HCT116 (cell line): Measurements from ENCODE around the gene ABCA6. TPM values are rescaled to one million over a fixed set of nuclear protein-coding genes. Genes with fewer than 3 reads are reported as not detected.

Experiments
- ATAC-seq: fragments of 200-7000 bp; cut with Tn5 transposase; 2 replicates; pipeline ENCODE4 v1.9.1; 2020; ENCODE audit warnings: mild to moderate bottlenecking, moderate library complexity
- BruUV-seq: library from RNA; stranded (reverse); fragments of 400-500 nt; replicated peaks from 2 replicates; lab custom pipeline; 2021; lab: Mats Ljungman, UMichigan
- CTCF ChIA-PET: fragments of 300-600 bp; sonication (Branson Sonifier 250); formaldehyde crosslinking; loops from one replicate; lab custom pipeline; 2021; ENCODE audit warnings: antibody characterized with exemption; lab: Charles Lee
- POLR2A ChIA-PET: fragments of 300-600, 350-600 bp; sonication (Branson Sonifier 250); formaldehyde crosslinking; loops from one replicate; lab custom pipeline; 2021; ENCODE audit warnings: antibody characterized with exemption; lab: Charles Lee
- RAD21 ChIA-PET, 2 experiments: fragments of 300-600 bp; sonication (Branson Sonifier 250); formaldehyde crosslinking; loops; one replicate each; lab custom pipeline; 2023; ENCODE audit warnings: low total read pairs in 2 of 2; ENCODE audit not compliant: uncharacterized antibody in 2 of 2, unreplicated experiment in 2 of 2, low non-redundant PET in 1 of 2; lab: Charles Lee
- DNase-seq: peaks from one replicate; pipeline ENCODE4 v3.0.0-alpha.2; 2010; ENCODE audit warnings: low read depth, low spot score
- H2AFZ ChIP-seq: fragments of 200-600 bp; shearing (Covaris generic), sonication (generic); 2 replicates; pipeline ENCODE4 v1.6.1; 2017; ENCODE audit warnings: low read depth, mixed run types, mixed read lengths, antibody characterized with exemption, low read length; ENCODE audit not compliant: poor library complexity, severe bottlenecking
- H3K27ac ChIP-seq: 2 replicates; pipeline ENCODE4 v1.5.1; 2012; ENCODE audit warnings: low read depth, low read length
- H3K27me3 ChIP-seq: fragments of 200-600 bp; sonication (generic); 2 replicates; pipeline ENCODE4 v1.6.1; 2016; ENCODE audit warnings: mixed run types, low read length, mixed read lengths; ENCODE audit not compliant: insufficient read depth
- H3K36me3 ChIP-seq, 2 experiments: fragments of 200-500 bp in 1 of 2; fragments of 200-600 bp in 1 of 2; sonication (Bioruptor generic) in 1 of 2; sonication (generic) in 1 of 2; 2 replicates each; pipeline versions ENCODE4 v1.5.1 to v1.6.1; 2014 to 2016; ENCODE audit warnings: low read length in 2 of 2, inconsistent platforms in 1 of 2, mixed read lengths in 1 of 2, mixed run types in 1 of 2; ENCODE audit not compliant: insufficient read depth in 2 of 2, control insufficient read depth in 1 of 2
- H3K4me1 ChIP-seq, 2 experiments: fragments of 200-600 bp in 1 of 2; sonication (generic) in 1 of 2; 2 replicates each; pipeline versions ENCODE4 v1.5.1 to v1.6.1; 2012 to 2017; ENCODE audit warnings: low read length in 2 of 2, inconsistent platforms in 1 of 2, mild to moderate bottlenecking in 1 of 2, mixed read lengths in 1 of 2, mixed run types in 1 of 2, moderate library complexity in 1 of 2; ENCODE audit not compliant: insufficient read depth in 2 of 2, control insufficient read depth in 1 of 2
- H3K4me2 ChIP-seq: fragments of 200-600 bp; sonication (generic); 2 replicates; pipeline ENCODE4 v1.6.1; 2017; ENCODE audit warnings: mixed run types, low read length, mixed read lengths
- H3K4me3 ChIP-seq, 2 experiments: fragments of 200-600 bp in 1 of 2; sonication (generic) in 1 of 2; replicated peaks in 1 of 2; 2 replicates each; pipeline ENCODE4 v1.5.1; 2011 to 2016; ENCODE audit warnings: low read length in 2 of 2, control low read depth in 1 of 2, low read depth in 1 of 2, mild to moderate bottlenecking in 1 of 2, mixed read lengths in 1 of 2, mixed run types in 1 of 2
- H3K79me2 ChIP-seq: fragments of 200-600 bp; sonication (generic); 2 replicates; pipeline ENCODE4 v1.6.1; 2017; ENCODE audit warnings: mild to moderate bottlenecking, mixed run types, low read length, moderate library complexity, mixed read lengths; ENCODE audit not compliant: insufficient read depth
- H3K9ac ChIP-seq: fragments of 200-600 bp; sonication (generic); 2 replicates; pipeline ENCODE4 v1.6.1; 2016; ENCODE audit warnings: low read length, mixed read lengths
- H3K9me2 ChIP-seq: fragments of 200-600 bp; sonication (generic), shearing (Covaris generic); 2 replicates; pipeline ENCODE4 v1.6.1; 2017; ENCODE audit warnings: mixed run types, mild to moderate bottlenecking, moderate library complexity; ENCODE audit not compliant: insufficient read depth
- H3K9me3 ChIP-seq, 2 experiments: fragments of 200-500 bp in 1 of 2; fragments of 200-600 bp in 1 of 2; sonication (Bioruptor generic) in 1 of 2; sonication (generic) in 1 of 2; 2 replicates each; pipeline ENCODE4 v1.6.1; 2014 to 2017; ENCODE audit warnings: low read length in 2 of 2, mixed read lengths in 2 of 2, inconsistent platforms in 1 of 2, low read depth in 1 of 2, mild to moderate bottlenecking in 1 of 2, mixed run types in 1 of 2, moderate library complexity in 1 of 2; ENCODE audit not compliant: control insufficient read depth in 1 of 2, insufficient read depth in 1 of 2
- H4K20me1 ChIP-seq: fragments of 200-600 bp; sonication (generic), shearing (Covaris generic); 2 replicates; pipeline ENCODE4 v1.6.1; 2017; ENCODE audit warnings: mixed run types, mild to moderate bottlenecking, moderate library complexity; ENCODE audit not compliant: insufficient read depth
- CBX3 ChIP-seq: IDR thresholded peaks from 2 replicates; pipeline ENCODE4 v1.6.1; 2012; ENCODE audit warnings: low read depth
- JUND ChIP-seq: IDR thresholded peaks from 2 replicates; pipeline ENCODE4 v1.6.1; 2012
- POLR2AphosphoS5 ChIP-seq: IDR thresholded peaks from 2 replicates; pipeline ENCODE4 v1.6.1; 2011; ENCODE audit warnings: mild to moderate bottlenecking, low read depth, low read length, moderate library complexity
- RAD21 ChIP-seq: IDR thresholded peaks from 2 replicates; pipeline ENCODE4 v1.6.1; 2012; ENCODE audit warnings: low read depth, mild to moderate bottlenecking
- SRF ChIP-seq: IDR thresholded peaks from 2 replicates; pipeline ENCODE4 v1.6.1; 2012; ENCODE audit warnings: low read depth
- TCF7L2 ChIP-seq: IDR thresholded peaks from 2 replicates; pipeline ENCODE4 v1.7.0; 2011; ENCODE audit warnings: borderline replicate concordance, inconsistent platforms; ENCODE audit not compliant: insufficient read depth, insufficient read length; ENCODE audit errors: extremely low read depth
- ZFX ChIP-seq: fragments of 450-650 bp; IDR thresholded peaks from 2 replicates; pipeline ENCODE4 v1.6.1; 2017
- intact Hi-C: fragments of 100-400 bp; cut with micrococcal nuclease; formaldehyde crosslinking; loops from 2 replicates; pipeline ENCODE4 v1.10.0; 2022
- total RNA-seq: library from RNA; stranded (reverse); gene quantifications from one replicate; pipeline ENCODE4 v1.2.1, GENCODE V29; 2021; ENCODE audit not compliant: unreplicated experiment
- TF ChIP-seq, protein P1 (sequence below), 3 experiments: fragments of 200-600 bp in 1 of 3; sonication (generic) in 1 of 3; IDR thresholded peaks in 2 of 3; conservative IDR thresholded peaks in 1 of 3; 2 replicates each; pipeline ENCODE4 v1.5.1; 2012 to 2017; ENCODE audit warnings: low read depth in 2 of 3, low read length in 2 of 3, antibody characterized with exemption in 1 of 3, borderline replicate concordance in 1 of 3, control low read depth in 1 of 3, mild to moderate bottlenecking in 1 of 3, mixed read lengths in 1 of 3, mixed run types in 1 of 3, moderate library complexity in 1 of 3; ENCODE audit not compliant: insufficient read depth in 1 of 3

The ABCA6 gene
- total RNA-seq, 1 experiment from 2014 or later = 0.44 TPM

DNA sequence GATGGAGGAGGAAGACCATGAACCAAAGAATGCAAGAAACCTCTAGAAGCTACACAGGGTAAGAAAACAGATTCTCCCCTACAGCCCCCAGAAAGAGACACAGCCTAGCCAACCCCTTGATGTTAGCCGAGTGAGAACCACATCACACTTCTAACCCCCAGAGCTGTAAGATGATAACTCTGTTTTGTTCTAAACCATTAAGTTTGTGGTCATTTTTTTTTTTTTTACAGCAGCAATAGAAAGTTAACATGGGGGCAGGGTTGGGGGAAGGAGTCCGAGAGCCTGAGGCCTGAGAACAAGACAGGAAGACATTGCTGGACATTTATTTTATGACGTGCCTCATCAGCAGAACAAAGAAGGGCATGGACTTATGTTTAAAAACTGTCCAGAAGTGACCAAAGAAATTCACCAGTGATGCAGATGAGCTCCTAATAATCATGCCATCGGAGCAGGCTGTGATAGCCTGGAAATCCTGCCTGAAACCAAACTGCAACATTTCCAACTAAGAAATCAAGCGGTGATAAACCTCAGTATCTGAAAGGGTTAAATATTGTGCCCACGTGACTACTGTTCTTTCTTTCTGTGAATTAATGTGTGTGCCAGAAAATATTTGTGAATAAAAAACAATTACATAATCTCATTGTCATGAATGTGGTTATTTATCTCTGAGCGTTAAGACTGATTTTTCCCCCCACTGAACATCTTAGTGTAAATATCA is 82.1 kb downstream of the ABCA6 start:
- H2AFZ ChIP-seq = no peak overlapping the region
- H3K4me2 ChIP-seq = no peak overlapping the region
- H3K9me3 ChIP-seq = no peaks in the 10 kb centered on the region
- CTCF ChIA-PET = interaction anchor here (1.7 to 2.6 kb wide), 3 partner anchors 8 to 176 kb away, joined by 5 to 9 read pairs (median 7); no protein-coding TSS in a partner anchor
- H3K36me3 ChIP-seq = no peaks in the 10 kb centered on the region
- H3K4me3 ChIP-seq = no peak overlapping the region
- no peaks in the 10 kb centered on the region for H3K4me1 ChIP-seq
- no peaks in the 10 kb centered on the region for H4K20me1 ChIP-seq
- RAD21 ChIA-PET = no interaction called here
- no peaks in the 10 kb centered on the region for H3K79me2 ChIP-seq
- no peaks in the 10 kb centered on the region for H3K27me3 ChIP-seq
- H3K9me2 ChIP-seq = no peaks in the 10 kb centered on the region
- no peak for ATAC-seq
- no peak overlapping the region for H3K27ac ChIP-seq
- H3K9ac ChIP-seq = no peak overlapping the region
- POLR2A ChIA-PET = no interaction called here
- intact Hi-C loops = no loop called here
- no peak for DNase-seq
- no TSS peak for BruUV-seq
- no peak for TF ChIP-seq TCF7L2
- TF ChIP-seq POLR2AphosphoS5 = no peak
- no peak for TF ChIP-seq ZFX

DNA sequence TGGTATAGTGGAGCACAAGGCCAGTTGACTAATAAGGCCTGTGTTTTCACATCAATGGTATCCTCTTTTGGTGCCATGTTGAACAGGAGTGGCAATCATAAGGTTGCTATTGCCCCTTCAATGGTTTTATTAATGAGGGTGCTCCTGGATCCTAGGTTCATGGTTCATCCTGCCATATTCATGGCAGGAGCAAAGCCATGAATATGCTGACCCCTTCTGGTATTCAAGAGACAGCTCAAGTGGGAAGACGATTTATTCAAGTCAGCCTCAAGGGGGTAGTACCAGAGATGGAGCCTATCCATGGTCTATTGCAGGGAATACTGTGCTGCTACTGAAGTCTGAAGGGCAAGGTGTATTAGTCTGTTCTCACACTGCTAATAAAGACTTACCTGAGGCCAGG is 83.5 kb downstream of the ABCA6 start:
- no peaks in the 10 kb centered on the region for H3K79me2 ChIP-seq
- ChIA-PET POLR2A (no interaction called here), CTCF (interaction anchor here (1.0 to 2.6 kb wide), 7 partner anchors 8 to 287 kb away, joined by 3 to 9 read pairs (median 5); no protein-coding TSS in a partner anchor), RAD21 (interaction anchor here in 1 of 2 experiments (0.9 kb wide), 1 partner anchor 287 kb away, joined by 3 read pairs; no protein-coding TSS in a partner anchor)
- H3K4me3 ChIP-seq = no peak overlapping the region
- no peak overlapping the region for H3K4me2 ChIP-seq
- H3K9me3 ChIP-seq = no peaks in the 10 kb centered on the region
- H2AFZ ChIP-seq = no peak overlapping the region
- H3K9me2 ChIP-seq = no peaks in the 10 kb centered on the region
- no peaks in the 10 kb centered on the region for H3K4me1 ChIP-seq
- H3K27me3 ChIP-seq = no peaks in the 10 kb centered on the region
- H3K27ac ChIP-seq = no peak overlapping the region
- TF ChIP-seq JUND (no peak), CBX3 (peak; percentile 59), RAD21 (peak; percentile 71), ZFX (no peak), SRF (no peak)
- TF ChIP-seq, protein P1, sequence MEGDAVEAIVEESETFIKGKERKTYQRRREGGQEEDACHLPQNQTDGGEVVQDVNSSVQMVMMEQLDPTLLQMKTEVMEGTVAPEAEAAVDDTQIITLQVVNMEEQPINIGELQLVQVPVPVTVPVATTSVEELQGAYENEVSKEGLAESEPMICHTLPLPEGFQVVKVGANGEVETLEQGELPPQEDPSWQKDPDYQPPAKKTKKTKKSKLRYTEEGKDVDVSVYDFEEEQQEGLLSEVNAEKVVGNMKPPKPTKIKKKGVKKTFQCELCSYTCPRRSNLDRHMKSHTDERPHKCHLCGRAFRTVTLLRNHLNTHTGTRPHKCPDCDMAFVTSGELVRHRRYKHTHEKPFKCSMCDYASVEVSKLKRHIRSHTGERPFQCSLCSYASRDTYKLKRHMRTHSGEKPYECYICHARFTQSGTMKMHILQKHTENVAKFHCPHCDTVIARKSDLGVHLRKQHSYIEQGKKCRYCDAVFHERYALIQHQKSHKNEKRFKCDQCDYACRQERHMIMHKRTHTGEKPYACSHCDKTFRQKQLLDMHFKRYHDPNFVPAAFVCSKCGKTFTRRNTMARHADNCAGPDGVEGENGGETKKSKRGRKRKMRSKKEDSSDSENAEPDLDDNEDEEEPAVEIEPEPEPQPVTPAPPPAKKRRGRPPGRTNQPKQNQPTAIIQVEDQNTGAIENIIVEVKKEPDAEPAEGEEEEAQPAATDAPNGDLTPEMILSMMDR (IDR thresholded peaks at IDR 0.05 in 2 of 3, conservative IDR thresholded peaks at IDR 0.05 in 1 of 3; ENCODE audit: borderline replicate concordance in 1 of 3, insufficient read depth in 1 of 3, low read depth in 2 of 3, low read length in 2 of 3) = peak; percentile 64 to 95 (median 67)
- no TSS peak for BruUV-seq
- no peaks in the 10 kb centered on the region for H3K36me3 ChIP-seq
- intact Hi-C loops = loop anchor here (1.0 kb wide), 2 partner anchors 177 to 281 kb away; no protein-coding TSS in a partner anchor
- DNase-seq (peak; percentile 31), ATAC-seq (peak; percentile 91)
- H3K9ac ChIP-seq = no peak overlapping the region
- H4K20me1 ChIP-seq = no peaks in the 10 kb centered on the region
